ENCODE measurements around the gene RAPGEF3.

DNA sequence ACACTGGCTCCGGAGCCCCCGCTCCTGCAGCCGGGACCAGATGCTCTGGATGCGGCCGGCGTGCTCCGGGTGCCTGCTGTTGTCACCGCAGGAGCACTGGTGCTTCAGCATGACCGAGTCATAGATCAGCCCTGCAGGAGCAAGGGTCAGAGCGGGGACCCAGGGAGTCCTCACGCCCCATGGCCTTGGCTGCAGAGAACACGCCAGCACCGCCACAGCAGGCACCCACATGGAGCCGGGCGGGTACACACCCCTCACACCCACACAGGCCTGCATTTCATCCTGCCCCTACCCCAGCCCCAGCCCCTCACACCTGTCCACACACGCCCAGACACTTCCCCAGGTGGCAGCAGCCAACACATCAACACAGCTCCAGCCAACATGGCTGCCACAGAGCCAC is 33.2 kb upstream of the RAPGEF3 start:
- TF ChIP-seq MAFG (tag; conservative IDR thresholded peaks at IDR 0.05) (no peak), SMARCA4 (IDR thresholded peaks at IDR 0.05) (no peak), RFX5 (IDR thresholded peaks at IDR 0.05; ENCODE audit: low read depth, low read length) (no peak), HMG20B (CRISPR knock-in tag; IDR thresholded peaks at IDR 0.05) (no peak), ETV6 (IDR thresholded peaks at IDR 0.05; ENCODE audit: borderline replicate concordance in 1 of 2, low read depth in 2 of 2, low read length in 1 of 2) (no peak), ETV6 (CRISPR knock-in tag; IDR thresholded peaks at IDR 0.05; ENCODE audit: borderline replicate concordance) (no peak), TEAD4 (IDR thresholded peaks at IDR 0.05; ENCODE audit: low read length) (no peak), TEAD4 (CRISPR knock-in tag; IDR thresholded peaks at IDR 0.05; ENCODE audit: borderline replicate concordance) (no peak), IFI16 (CRISPR knock-in tag; IDR thresholded peaks at IDR 0.05) (no peak)
- TF ChIP-seq, protein P1, sequence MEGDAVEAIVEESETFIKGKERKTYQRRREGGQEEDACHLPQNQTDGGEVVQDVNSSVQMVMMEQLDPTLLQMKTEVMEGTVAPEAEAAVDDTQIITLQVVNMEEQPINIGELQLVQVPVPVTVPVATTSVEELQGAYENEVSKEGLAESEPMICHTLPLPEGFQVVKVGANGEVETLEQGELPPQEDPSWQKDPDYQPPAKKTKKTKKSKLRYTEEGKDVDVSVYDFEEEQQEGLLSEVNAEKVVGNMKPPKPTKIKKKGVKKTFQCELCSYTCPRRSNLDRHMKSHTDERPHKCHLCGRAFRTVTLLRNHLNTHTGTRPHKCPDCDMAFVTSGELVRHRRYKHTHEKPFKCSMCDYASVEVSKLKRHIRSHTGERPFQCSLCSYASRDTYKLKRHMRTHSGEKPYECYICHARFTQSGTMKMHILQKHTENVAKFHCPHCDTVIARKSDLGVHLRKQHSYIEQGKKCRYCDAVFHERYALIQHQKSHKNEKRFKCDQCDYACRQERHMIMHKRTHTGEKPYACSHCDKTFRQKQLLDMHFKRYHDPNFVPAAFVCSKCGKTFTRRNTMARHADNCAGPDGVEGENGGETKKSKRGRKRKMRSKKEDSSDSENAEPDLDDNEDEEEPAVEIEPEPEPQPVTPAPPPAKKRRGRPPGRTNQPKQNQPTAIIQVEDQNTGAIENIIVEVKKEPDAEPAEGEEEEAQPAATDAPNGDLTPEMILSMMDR (IDR thresholded peaks at IDR 0.05 in 2 of 3, conservative IDR thresholded peaks at IDR 0.05 in 1 of 3; ENCODE audit: insufficient read depth in 2 of 3, low read depth in 1 of 3, low read length in 3 of 3), result no peak
- TF ChIP-seq, protein P2, sequence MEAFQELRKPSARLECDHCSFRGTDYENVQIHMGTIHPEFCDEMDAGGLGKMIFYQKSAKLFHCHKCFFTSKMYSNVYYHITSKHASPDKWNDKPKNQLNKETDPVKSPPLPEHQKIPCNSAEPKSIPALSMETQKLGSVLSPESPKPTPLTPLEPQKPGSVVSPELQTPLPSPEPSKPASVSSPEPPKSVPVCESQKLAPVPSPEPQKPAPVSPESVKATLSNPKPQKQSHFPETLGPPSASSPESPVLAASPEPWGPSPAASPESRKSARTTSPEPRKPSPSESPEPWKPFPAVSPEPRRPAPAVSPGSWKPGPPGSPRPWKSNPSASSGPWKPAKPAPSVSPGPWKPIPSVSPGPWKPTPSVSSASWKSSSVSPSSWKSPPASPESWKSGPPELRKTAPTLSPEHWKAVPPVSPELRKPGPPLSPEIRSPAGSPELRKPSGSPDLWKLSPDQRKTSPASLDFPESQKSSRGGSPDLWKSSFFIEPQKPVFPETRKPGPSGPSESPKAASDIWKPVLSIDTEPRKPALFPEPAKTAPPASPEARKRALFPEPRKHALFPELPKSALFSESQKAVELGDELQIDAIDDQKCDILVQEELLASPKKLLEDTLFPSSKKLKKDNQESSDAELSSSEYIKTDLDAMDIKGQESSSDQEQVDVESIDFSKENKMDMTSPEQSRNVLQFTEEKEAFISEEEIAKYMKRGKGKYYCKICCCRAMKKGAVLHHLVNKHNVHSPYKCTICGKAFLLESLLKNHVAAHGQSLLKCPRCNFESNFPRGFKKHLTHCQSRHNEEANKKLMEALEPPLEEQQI (IDR thresholded peaks at IDR 0.05), result no peak
